ENCODE data around the gene GLDN.
"Not testable (repeated sequence)": the region's sequence is repeated elsewhere in the genome, so short reads cannot be mapped to it uniquely, and the experiment has no call there.

Gene GLDN

GRCh38 chr15:51401051-51401780 lies 59.8 kb downstream of the GLDN start:
- H3K36me3 Mint-ChIP-seq = no peaks in the 10 kb centered on the region
- ATAC-seq (replicated peaks) = no peak
- H3K27ac Mint-ChIP-seq = no peak overlapping the region
- no peak overlapping the region for H3K4me3 Mint-ChIP-seq
- H3K27me3 Mint-ChIP-seq = peaks cover 28 to 33% of the 10 kb centered on the region in 2 donors
- peaks cover 5 to 13% of the 10 kb centered on the region in 2 donors for H3K4me1 Mint-ChIP-seq
- no peak for DNase-seq
- no peaks in the 10 kb centered on the region for H3K9me3 Mint-ChIP-seq

- ATAC-seq (replicated peaks) (peak; percentile 38 to 56), DNase-seq (no peak)
- H3K4me3 Mint-ChIP-seq = no peak overlapping the region
- H3K9me3 Mint-ChIP-seq = no peaks in the 10 kb centered on the region
- H3K27me3 Mint-ChIP-seq = peaks cover 28 to 33% of the 10 kb centered on the region in 2 donors
- H3K36me3 Mint-ChIP-seq = no peaks in the 10 kb centered on the region
- peaks cover 5 to 13% of the 10 kb centered on the region in 2 donors for H3K4me1 Mint-ChIP-seq
- H3K27ac Mint-ChIP-seq = no peak overlapping the region
These were observed 60.5 kb downstream of the GLDN start for GRCh38 chr15:51401872-51402517.

- DNase-seq (no peak), ATAC-seq (replicated peaks) (peak; percentile 33 to 42)
- Mint-ChIP-seq H3K4me1 (peaks cover 5 to 13% of the 10 kb centered on the region in 2 donors), H3K27ac (no peak overlapping the region), H3K36me3 (no peaks in the 10 kb centered on the region), H3K27me3 (peaks cover 28% of the 10 kb centered on the region in 2 donors), H3K4me3 (no peak overlapping the region), H3K9me3 (no peaks in the 10 kb centered on the region)
These were observed 61.8 kb downstream of the GLDN start for GRCh38 chr15:51403072-51403878.

- H3K27ac Mint-ChIP-seq = no peak overlapping the region
These were observed 62.7 kb downstream of the GLDN start for GRCh38 chr15:51403946-51404695.

GRCh38 chr15:51405693-51406523 lies 64.5 kb downstream of the GLDN start:
- Mint-ChIP-seq H3K9me3 (no peaks in the 10 kb centered on the region), H3K36me3 (no peaks in the 10 kb centered on the region), H3K4me1 (peaks cover 5 to 13% of the 10 kb centered on the region in 2 donors), H3K4me3 (no peak overlapping the region), H3K27ac (no peak overlapping the region), H3K27me3 (peaks cover 19 to 28% of the 10 kb centered on the region in 2 donors)
- ATAC-seq (replicated peaks) (no peak), DNase-seq (no peak)

More at GRCh38 chr15:51403946-51404695, 62.7 kb downstream of the GLDN start:
- no peak overlapping the region for H3K4me3 Mint-ChIP-seq
- no peaks in the 10 kb centered on the region for H3K36me3 Mint-ChIP-seq
- H3K27me3 Mint-ChIP-seq = peaks cover 28% of the 10 kb centered on the region in 2 donors
- H3K9me3 Mint-ChIP-seq = no peaks in the 10 kb centered on the region
- DNase-seq (no peak), ATAC-seq (replicated peaks) (no peak)
- H3K4me1 Mint-ChIP-seq = peaks cover 5 to 13% of the 10 kb centered on the region in 2 donors

GRCh38 chr15:51414256-51414860 lies 72.9 kb downstream of the GLDN start:
- Mint-ChIP-seq H3K4me3 (no peak overlapping the region), H3K27me3 (peaks cover 0 to 10% of the 10 kb centered on the region in 2 donors), H3K9me3 (no peaks in the 10 kb centered on the region), H3K27ac (peak overlapping the region; percentile 33), H3K4me1 (no peaks in the 10 kb centered on the region), H3K36me3 (no peaks in the 10 kb centered on the region)
- DNase-seq (no peak), ATAC-seq (replicated peaks) (no peak)

GRCh38 chr15:51416129-51416528 lies 74.7 kb downstream of the GLDN start:
- Mint-ChIP-seq H3K9me3 (no peaks in the 10 kb centered on the region), H3K4me3 (no peak overlapping the region), H3K27me3 (peaks cover 0 to 10% of the 10 kb centered on the region in 2 donors), H3K4me1 (no peaks in the 10 kb centered on the region), H3K36me3 (no peaks in the 10 kb centered on the region), H3K27ac (no peak overlapping the region)
- ATAC-seq (replicated peaks) = no peak
- DNase-seq = no peak

GRCh38 chr15:51423040-51423439 lies 81.6 kb downstream of the GLDN start:
- not testable (repeated sequence) for H3K9me3 Mint-ChIP-seq; H3K27ac Mint-ChIP-seq; ATAC-seq (replicated peaks); DNase-seq; H3K36me3 Mint-ChIP-seq; H3K4me3 Mint-ChIP-seq; H3K4me1 Mint-ChIP-seq; H3K27me3 Mint-ChIP-seq

GRCh38 chr15:51424780-51425179 lies 83.3 kb downstream of the GLDN start:
- DNase-seq (no peak), ATAC-seq (replicated peaks) (no peak)
- no peak overlapping the region for H3K27ac Mint-ChIP-seq
- peaks cover 0 to 13% of the 10 kb centered on the region in 2 donors for H3K27me3 Mint-ChIP-seq
- H3K9me3 Mint-ChIP-seq = no peaks in the 10 kb centered on the region
- H3K4me1 Mint-ChIP-seq = no peaks in the 10 kb centered on the region
- H3K36me3 Mint-ChIP-seq = no peaks in the 10 kb centered on the region
- H3K4me3 Mint-ChIP-seq = no peak overlapping the region

GRCh38 chr15:51425517-51426040 lies 84.1 kb downstream of the GLDN start:
- no peaks in the 10 kb centered on the region for H3K36me3 Mint-ChIP-seq
- H3K4me3 Mint-ChIP-seq = no peak overlapping the region
- H3K27me3 Mint-ChIP-seq = peaks cover 0 to 13% of the 10 kb centered on the region in 2 donors
- no peak overlapping the region for H3K27ac Mint-ChIP-seq
- no peaks in the 10 kb centered on the region for H3K4me1 Mint-ChIP-seq
- DNase-seq (no peak), ATAC-seq (replicated peaks) (no peak)
- H3K9me3 Mint-ChIP-seq = peaks cover 0 to 1% of the 10 kb centered on the region in 2 donors

- Mint-ChIP-seq H3K36me3 (no peaks in the 10 kb centered on the region), H3K27ac (no peak overlapping the region), H3K4me1 (no peaks in the 10 kb centered on the region), H3K4me3 (no peak overlapping the region), H3K9me3 (peaks cover 4% of the 10 kb centered on the region in 2 donors), H3K27me3 (peaks cover 6 to 30% of the 10 kb centered on the region in 2 donors)
- ATAC-seq (replicated peaks) (no peak), DNase-seq (no peak)
These were observed 97.1 kb downstream of the GLDN start for GRCh38 chr15:51438526-51438925.

- no peak overlapping the region for H3K4me3 Mint-ChIP-seq
- peak in 1 of 2 donors; percentile 7 for ATAC-seq (replicated peaks)
These were observed 101.9 kb downstream of the GLDN start for GRCh38 chr15:51443282-51443914.

More at GRCh38 chr15:51443282-51443914, 101.9 kb downstream of the GLDN start:
- Mint-ChIP-seq H3K9me3 (peaks cover 2 to 4% of the 10 kb centered on the region in 2 donors), H3K36me3 (no peaks in the 10 kb centered on the region), H3K4me1 (peaks cover 0 to 3% of the 10 kb centered on the region in 2 donors), H3K27me3 (peaks cover 0 to 19% of the 10 kb centered on the region in 2 donors), H3K27ac (no peak overlapping the region)
- DNase-seq = no peak

Measured in stimulated activated naive B cell treated with anti-CD40 and anti-IgM and Interleukin-4, amounts not matched to agents 10 μg/mL and 1 μg/mL and 100 μg/mL, for 72 hours (primary cell).